NCI-H524 treated with DMSO at 0.1 percent for 48 hours (cell line): ENCODE data around the gene TMEM63C.

Source experiments
- DNase-seq: peaks from one replicate; lab custom pipeline; 2025; lab: John Stamatoyannopoulos, UW

The TMEM63C gene

GRCh38 chr14:77224212-77224611 lies 42.6 kb downstream of the TMEM63C start:
- DNase-seq: no peak

GRCh38 chr14:77225254-77225653 lies 43.7 kb downstream of the TMEM63C start:
- no peak for DNase-seq

DNA sequence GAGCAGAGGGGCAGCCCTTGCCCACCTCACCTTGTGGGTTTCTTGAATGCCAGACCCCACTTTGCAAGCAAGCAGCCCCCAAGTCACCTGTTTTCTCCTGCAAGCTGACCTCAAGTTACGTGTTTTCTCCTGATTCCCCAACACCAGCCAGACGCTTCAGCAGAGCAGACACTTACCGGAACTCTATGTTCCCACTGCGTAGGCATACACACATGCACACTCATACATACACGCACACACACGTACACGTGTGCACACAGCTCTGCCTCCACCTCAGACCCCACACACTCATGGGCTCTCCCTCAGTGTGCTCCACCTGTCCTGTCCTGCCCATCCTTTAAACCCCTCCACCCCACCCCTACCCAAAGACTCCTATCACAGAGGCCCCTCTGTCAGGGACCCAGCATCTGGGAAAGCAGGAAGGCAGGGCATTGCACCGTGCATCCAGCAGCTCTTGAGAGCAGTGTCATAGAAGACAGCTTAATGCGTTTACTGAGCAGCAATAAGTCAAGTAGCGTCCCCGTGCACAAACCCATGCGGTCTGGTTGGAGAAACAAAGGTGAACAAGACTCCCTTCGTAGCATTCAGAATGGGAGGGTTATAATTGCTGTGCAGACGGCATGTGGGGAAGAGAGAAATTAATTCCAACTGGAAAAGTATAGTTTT lies 44.4 kb downstream of the TMEM63C start:
- DNase-seq: no peak

DNA sequence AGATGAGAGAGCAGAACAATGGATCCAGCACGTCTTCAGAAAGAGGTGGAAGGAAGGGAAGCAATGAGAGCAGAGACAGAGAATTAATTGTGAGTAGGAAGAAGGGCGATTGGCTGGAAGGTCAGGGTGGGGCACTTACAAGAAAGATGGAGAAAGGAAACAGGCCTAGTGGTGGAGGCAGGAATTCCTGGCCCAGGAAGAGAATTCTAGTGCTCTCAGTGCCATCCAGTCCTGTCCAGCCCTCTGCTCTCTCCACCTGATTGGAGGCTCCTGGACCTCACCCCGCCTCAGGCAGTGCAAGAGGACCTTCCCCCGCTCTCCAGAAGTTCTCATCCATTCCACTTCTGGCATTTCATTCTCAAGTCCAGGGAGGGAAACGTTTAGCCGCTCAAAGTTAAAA lies 46.5 kb downstream of the TMEM63C start:
- no peak for DNase-seq

GRCh38 chr14:77230914-77231313 lies 49.3 kb downstream of the TMEM63C start:
- DNase-seq: no peak

GRCh38 chr14:77231721-77232120 lies 50.1 kb downstream of the TMEM63C start:
- no peak for DNase-seq

- no peak for DNase-seq
These were observed 55.2 kb downstream of the TMEM63C start for GRCh38 chr14:77236814-77237213.

DNA sequence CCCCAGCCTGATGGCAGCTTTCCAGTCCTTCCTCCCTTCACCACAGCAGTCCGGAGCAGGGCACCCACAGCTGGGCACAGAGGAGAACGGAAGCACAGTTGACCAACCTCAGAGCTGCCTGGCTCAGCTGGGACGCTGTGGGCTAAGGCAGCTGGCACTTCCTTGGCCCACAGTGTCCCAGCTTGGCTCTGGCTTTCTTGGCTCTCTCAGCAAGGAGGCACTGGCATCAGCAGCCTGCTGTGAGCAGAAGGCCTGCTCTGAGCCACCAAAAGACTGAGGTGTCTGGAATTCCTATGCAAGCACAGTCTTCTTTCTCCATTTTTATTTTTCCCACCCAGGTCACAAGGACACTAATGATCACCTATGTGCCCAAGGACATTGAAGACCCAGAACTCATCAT lies 56.8 kb downstream of the TMEM63C start:
- DNase-seq: no peak

DNA sequence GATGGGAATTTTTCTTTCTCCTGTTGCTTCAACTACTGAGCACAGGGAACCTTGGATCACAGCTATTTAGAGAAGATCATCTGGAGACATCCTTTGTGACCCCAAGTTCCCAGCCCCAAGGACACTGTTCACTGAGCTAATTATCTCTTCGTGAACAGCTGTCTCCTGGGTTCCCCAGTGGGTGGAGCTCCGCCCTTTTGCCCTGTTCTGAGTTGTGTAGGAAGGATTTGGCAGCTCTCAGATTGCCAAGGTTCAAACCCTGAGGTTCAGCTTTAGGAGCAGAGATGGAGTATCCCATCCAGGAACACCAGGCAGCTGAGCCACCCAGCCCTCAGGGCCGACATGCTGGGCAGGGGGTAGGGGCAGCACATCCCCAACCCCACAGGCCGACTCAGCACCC lies 57.4 kb downstream of the TMEM63C start:
- DNase-seq: no peak

DNA sequence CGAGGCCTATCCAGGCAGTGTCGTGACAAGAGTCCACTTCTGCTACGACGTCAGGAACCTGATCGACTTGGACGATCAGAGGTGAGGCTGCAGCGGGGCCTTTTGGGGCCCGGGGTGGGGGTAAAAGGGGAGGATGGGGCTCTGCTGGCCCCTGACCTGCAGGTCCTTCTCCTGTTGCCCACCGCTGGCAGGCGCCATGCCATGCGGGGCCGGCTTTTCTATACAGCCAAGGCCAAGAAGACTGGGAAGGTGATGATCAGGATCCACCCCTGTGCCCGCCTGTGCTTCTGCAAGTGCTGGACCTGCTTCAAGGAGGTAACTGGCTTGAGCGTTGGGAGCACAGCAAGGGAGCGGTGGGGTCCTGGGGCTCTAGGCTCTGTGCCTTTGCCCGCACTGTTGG lies 57.8 kb downstream of the TMEM63C start:
- no peak for DNase-seq

DNA sequence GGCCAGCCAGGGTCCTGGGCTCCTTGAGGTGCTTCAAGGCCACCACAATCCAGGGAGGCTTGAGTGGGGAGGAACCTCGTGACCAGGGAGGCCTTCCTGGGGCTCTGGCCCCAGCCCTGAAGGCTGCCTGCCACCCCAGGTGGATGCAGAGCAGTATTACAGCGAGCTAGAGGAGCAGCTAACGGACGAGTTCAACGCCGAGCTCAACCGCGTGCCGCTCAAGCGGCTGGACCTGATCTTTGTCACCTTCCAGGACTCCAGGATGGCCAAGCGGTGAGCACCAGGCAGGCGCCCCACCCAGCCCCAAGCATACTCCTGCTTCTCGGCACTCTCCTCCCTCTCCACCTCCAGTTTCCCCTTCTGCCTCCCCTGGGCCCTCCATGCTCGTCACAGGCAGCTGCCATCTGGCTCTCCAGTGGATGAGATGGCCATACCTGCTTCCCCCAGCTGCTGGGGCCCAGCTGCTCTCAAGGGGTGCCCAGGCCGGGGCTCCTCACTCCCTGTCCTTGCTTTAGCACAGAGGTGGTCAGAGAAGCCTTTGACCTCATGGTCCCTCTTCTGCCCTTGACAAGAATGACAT lies 58.8 kb downstream of the TMEM63C start:
- peak; percentile 78 for DNase-seq

DNA sequence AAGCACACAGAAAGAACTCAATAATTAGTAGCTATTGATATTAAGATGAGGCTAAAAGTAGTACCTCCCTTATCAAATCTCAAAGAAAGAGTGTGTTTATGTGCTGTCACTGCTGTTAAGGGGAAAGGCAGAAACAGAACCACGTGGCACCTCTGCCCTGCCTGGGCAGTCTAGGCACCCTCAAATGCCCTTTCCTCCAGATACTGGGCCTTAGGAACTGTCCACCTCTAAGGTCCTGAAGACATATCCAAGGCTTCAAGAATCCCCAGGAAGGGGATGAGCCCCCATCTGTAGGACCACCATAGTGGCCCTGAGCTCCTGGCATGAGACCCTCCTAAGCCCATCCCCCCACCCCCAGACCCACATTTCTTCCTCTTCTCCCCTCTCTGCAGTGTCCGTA lies 60.4 kb downstream of the TMEM63C start:
- DNase-seq: no peak

GRCh38 chr14:77242752-77243151 lies 61.2 kb downstream of the TMEM63C start:
- no peak for DNase-seq

DNA sequence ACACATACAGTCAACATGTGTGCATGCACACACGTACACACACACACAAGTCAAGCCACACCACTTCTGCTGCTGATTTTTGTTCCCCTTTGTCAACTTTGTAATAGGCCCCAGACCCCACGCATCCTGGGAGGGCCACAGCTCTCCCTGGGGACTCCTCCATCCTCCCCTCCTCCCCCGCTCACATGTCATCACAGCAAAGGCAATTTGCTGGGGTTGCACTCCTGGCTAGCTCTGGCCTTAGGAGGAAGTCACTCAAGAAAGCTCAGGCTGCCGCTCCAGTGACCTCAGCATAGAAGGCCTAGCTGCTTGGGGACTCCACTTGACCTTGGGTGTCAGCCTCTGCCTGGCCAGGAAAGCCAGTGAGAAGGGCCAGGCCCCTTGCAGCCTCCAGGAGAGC lies 62.3 kb downstream of the TMEM63C start:
- no peak for DNase-seq

GRCh38 chr14:77245820-77246219 lies 64.2 kb downstream of the TMEM63C start:
- DNase-seq: no peak

- DNase-seq: no peak
These were observed 65.2 kb downstream of the TMEM63C start for GRCh38 chr14:77246784-77247183.

- no peak for DNase-seq
These were observed 67.1 kb downstream of the TMEM63C start for GRCh38 chr14:77248666-77249065.

- no peak for DNase-seq
These were observed 67.7 kb downstream of the TMEM63C start for GRCh38 chr14:77249286-77249685.

DNA sequence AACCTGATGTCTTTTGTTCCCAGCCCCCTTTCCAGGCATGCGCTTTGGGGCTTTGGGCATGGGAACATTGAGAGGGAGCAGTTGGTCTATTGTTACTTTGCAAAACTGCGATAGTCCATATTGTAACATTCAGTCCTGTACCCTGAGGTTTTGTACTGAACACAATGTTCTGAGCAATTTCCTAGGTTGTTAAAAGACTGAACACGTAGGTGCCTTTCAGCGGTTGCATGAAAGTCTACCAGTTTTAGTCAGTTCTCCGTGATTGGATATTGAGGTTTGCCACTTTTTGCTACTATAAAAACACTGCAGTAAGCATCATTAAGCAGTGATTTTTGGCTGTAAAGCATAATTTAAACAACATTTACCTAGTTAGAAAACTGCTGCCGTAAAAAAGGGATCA lies 69.3 kb downstream of the TMEM63C start:
- no peak for DNase-seq

DNA sequence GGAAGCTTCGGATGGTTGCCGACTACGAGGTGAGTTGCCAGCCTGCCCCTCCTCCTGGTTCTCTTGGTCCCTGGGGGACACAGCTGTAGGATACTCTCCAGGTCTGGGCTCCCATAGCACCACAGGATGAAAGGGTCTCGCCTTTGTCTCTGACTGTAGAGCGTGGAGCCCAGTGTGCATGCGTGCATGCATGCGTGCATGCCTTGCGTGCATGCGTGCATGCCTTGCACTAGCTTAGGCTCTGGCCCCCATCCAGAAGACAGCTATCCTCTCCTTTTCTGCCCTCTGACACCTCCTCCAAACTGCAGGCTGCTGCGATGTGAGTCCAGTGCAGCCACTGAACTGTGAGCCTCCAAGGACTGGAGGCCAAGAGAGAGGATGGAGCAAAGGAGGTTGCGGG lies 70.3 kb downstream of the TMEM63C start:
- no peak for DNase-seq

- DNase-seq: no peak
These were observed 72.0 kb downstream of the TMEM63C start for GRCh38 chr14:77253333-77254190.

GRCh38 chr14:77256694-77257093 lies 75.1 kb downstream of the TMEM63C start:
- no peak for DNase-seq

DNA sequence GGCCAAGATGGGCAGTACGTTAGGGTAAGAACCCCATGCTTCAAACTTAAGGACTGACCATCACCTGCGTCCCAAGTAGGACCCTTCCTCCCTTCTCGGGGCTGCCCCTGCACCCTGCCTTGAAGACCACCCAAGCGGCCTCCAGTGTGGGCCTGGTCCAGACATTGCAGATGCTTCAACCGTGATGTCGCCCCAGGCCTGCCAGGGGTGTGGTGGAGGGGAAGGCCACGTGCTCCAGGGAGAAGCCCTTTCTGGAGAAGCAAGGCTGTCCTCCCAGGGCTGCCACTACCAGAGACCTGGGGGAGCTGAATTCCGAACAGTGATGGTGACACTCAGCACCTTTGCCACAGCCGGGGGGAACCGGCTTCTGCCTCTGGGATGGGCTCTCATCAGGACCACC lies 76.1 kb downstream of the TMEM63C start:
- DNase-seq: no peak
